ENCODE results near the gene GRK5. TPM values are rescaled to one million over a fixed set of nuclear protein-coding genes. Genes with fewer than 3 reads are reported as not detected.

The GRK5 gene
- total and polyA plus RNA-seq, 9 of the 15 experiments (the other 6 are each of a cell fraction or from before 2014, with no cell fraction given) = 0.46 to 0.83 (median 0.67) TPM; not detected in 2

- no peak overlapping the region for H3K9ac ChIP-seq (ENCODE audit: insufficient read depth in 1 of 2, low read depth in 2 of 2, low read length in 2 of 2)
- in situ Hi-C loops (cut with MboI) (no loop called here), intact Hi-C loops (cut with micrococcal nuclease) (no loop called here)
- no peaks in the 10 kb centered on the region for H3K27me3 ChIP-seq (ENCODE audit: control insufficient read depth in 2 of 2, insufficient read depth in 2 of 2, low read length in 2 of 2)
- BruUV-seq (replicated peaks) = no TSS peak
- H3K9me1 ChIP-seq (ENCODE audit: control insufficient read depth, insufficient read depth, low read length) = no peaks in the 10 kb centered on the region
- no peak overlapping the region for H3K4me3 ChIP-seq
- ChIA-PET CTCF (ENCODE audit: low intra/inter-chr PET ratio) (no interaction called here), POLR2A (no interaction called here)
- FAIRE-seq = no peak
- H2AFZ ChIP-seq (ENCODE audit: low read depth, low read length) = no peak overlapping the region
- H3K36me3 ChIP-seq (ENCODE audit: control insufficient read depth, insufficient read depth, low read length) = no peaks in the 10 kb centered on the region
- no peak overlapping the region for H3K4me2 ChIP-seq (ENCODE audit: insufficient read depth, low read length)
- no peaks in the 10 kb centered on the region for H3K79me2 ChIP-seq (ENCODE audit: control insufficient read depth, insufficient read depth, low read length)
- no peaks in the 10 kb centered on the region for H4K20me1 ChIP-seq (replicated peaks; ENCODE audit: control insufficient read depth, insufficient read depth, low read length)
- no peaks in the 10 kb centered on the region; a peak in 2 of 5 replicates for H3K4me1 ChIP-seq (replicated peaks in 1 of 2; ENCODE audit: control insufficient read depth in 2 of 2, insufficient read depth in 2 of 2, low read length in 2 of 2)
- H3K9me3 ChIP-seq (replicated peaks; ENCODE audit: control insufficient read depth, insufficient read depth, low read depth, low read length) = no peaks in the 10 kb centered on the region
- no peak overlapping the region for H3K27ac ChIP-seq (ENCODE audit: extremely low read depth, low read depth, low read length)
- WGBS (ENCODE audit: insufficient coverage, low coverage, missing lambda C conversion rate) = 61% methylated on average over 8 of the region's 8 CpGs
- DNase-seq (ENCODE audit: extremely low read depth in 1 of 4, low spot score in 3 of 4) = no peak
- no peak for ATAC-seq
- TF ChIP-seq SAFB2 (IDR thresholded peaks at IDR 0.05; ENCODE audit: borderline replicate concordance, low read depth, low read length, severe bottlenecking) (no peak), ZNF354B (CRISPR knock-in tag; IDR thresholded peaks at IDR 0.05) (no peak), VEZF1 (CRISPR knock-in tag; IDR thresholded peaks at IDR 0.05) (no peak), ZNF551 (CRISPR knock-in tag; IDR thresholded peaks at IDR 0.05) (no peak), NRF1 (conservative IDR thresholded peaks at IDR 0.05 in 1 of 2, IDR thresholded peaks at IDR 0.05 in 1 of 2) (no peak), KAT2B (IDR thresholded peaks at IDR 0.05; ENCODE audit: low read depth, low read length) (no peak), JUNB (CRISPR knock-in tag; conservative IDR thresholded peaks at IDR 0.05) (no peak), SIRT6 (IDR thresholded peaks at IDR 0.05; ENCODE audit: low read depth, low read length) (no peak), ZNF239 (CRISPR knock-in tag; IDR thresholded peaks at IDR 0.05) (no peak), ZNF695 (CRISPR knock-in tag; IDR thresholded peaks at IDR 0.05) (no peak), UBTF (IDR thresholded peaks at IDR 0.05; ENCODE audit: borderline replicate concordance in 1 of 2, low read depth in 2 of 2, low read length in 2 of 2) (no peak), ZFP30 (CRISPR knock-in tag; IDR thresholded peaks at IDR 0.05; ENCODE audit: borderline replicate concordance) (no peak), MTA3 (IDR thresholded peaks at IDR 0.05; ENCODE audit: borderline replicate concordance) (no peak), FOXA1 (IDR thresholded peaks at IDR 0.05; ENCODE audit: borderline replicate concordance) (no peak), ZBTB2 (IDR thresholded peaks at IDR 0.05) (no peak), CBFA2T2 (conservative IDR thresholded peaks at IDR 0.05) (no peak), FOSL1 (tag; conservative IDR thresholded peaks at IDR 0.05) (no peak), L3MBTL2 (IDR thresholded peaks at IDR 0.05) (no peak)
These were observed 31.2 kb downstream of the GRK5 start for GRCh38 chr10:119238577-119238976.

Measured in K562 (cell line).